Ureter (tissue), 1 donor: Measurements from ENCODE around the gene MT1B. TPM values are rescaled to one million over a fixed set of nuclear protein-coding genes. Genes with fewer than 3 reads are reported as not detected.
"Not testable (repeated sequence)": the region's sequence is repeated elsewhere in the genome, so short reads cannot be mapped to it uniquely, and the experiment has no call there.

Experiments
- DNase-seq: peaks from one replicate; pipeline ENCODE4 v3.0.0-alpha.2; 2020; ENCODE audit warnings: low spot score
- total RNA-seq: library from RNA; stranded (reverse); gene quantifications from one replicate; pipeline ENCODE4 v1.2.4, GENCODE V29; 2023
- donor health status: DM: yes; HTN: yes; CAD: no.

Gene MT1B
- total RNA-seq, 1 donor from 2014 or later: not detected

DNA sequence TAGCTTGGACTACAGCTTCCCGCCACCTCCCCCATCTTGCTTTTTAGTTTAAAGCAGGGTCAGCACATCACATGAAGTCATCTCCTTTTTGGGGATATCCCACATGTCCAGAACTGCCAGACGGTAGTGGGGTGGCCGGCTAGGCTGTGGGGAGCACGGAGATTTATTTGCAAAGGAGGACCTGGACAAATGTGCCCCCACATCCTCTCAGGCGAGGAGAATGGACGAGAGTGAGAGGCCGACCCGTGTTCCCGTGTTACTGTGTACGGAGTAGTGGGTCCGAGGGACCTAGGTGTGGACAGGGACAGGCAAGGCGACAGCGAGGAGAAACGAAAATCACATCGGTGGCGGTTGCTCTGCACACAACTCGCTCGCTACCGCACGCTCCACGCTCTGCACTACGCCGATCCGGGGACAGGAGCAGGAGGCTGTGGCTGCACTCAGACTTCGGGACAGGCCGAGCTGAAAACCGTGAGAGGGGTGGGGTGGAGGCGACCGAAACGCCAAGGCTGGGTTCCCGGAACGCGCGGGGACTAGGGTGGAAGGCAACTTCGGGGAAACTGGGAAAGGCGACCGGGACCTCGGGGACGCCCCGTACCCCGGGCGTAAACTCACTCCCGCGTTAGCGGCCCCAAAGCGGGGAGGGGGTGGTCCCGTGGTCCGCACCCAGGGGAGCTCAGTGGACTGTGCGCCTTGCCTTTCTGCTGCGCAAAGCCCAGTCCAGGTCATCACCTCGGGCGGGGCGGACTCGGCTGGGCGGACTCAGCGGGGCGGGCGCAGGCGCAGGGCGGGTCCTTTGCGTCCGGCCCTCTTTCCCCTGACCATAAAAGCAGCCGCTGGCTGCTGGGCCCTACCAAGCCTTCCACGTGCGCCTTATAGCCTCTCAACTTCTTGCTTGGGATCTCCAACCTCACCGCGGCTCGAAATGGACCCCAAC is 13.6 kb upstream of the MT1B start, which contains the start of gene MT1A:
TSS of gene MT1A (plus strand) at position 853 of the 937 bp plus-strand sequence. CDS start at position 926, 73 bp downstream.
- DNase-seq: peak; percentile 83

DNA sequence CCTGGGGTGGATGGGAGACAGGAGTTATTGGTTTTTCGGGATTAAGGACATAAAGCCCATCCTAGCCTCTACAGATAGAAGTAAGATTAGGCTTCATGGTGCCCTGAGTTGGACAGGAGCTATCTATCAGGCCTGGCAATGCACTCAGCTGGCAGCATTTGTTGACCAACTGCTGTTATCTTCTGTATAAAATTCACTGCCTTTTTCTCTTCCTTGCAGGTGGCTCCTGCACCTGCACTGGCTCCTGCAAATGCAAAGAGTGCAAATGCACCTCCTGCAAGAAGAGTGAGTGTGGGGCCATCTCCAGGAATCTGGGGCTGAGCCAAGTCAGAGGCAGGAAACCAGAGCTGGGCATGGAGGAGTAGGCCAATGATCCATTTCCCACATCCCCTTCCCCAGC is 12.6 kb upstream of the MT1B start:
- DNase-seq: no peak

DNA sequence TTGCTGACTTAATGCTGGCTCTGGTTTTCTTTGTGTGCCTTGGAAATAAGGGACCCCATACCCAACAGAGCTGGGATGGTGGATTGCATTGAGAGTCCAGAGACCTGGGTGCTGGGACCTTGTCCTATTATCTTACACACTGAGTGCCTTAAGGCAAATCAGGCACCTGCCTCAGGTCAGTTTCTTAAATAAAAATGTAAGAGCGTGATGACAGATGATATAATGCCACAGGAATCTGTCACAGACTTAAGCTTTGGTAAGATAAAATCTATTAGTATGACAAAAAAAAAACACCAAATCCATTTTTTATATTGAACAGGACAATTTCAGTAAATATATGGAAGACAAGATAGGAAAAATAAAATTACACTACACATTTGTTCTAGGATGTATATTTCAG is 11.6 kb upstream of the MT1B start:
- no peak for DNase-seq

DNA sequence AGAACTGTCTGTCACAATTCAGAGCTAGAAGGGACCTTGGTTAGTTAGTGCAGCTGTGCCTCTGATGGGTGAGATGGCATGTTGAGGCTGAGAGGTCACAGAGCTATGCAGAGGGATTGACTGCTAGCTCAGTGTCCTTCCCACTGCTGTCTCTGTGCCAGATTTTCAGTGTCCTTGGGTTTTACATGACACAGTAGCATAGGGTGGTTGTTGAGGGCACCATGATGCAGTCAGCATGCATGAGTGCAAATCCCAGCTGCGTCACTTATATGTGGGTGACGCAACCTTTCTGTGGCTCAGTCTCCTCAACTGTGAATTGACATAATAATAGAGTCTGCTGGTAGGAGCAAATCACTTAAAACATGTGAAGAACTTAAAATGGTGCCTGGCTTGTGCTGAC is 10.5 kb upstream of the MT1B start:
- DNase-seq: no peak

DNA sequence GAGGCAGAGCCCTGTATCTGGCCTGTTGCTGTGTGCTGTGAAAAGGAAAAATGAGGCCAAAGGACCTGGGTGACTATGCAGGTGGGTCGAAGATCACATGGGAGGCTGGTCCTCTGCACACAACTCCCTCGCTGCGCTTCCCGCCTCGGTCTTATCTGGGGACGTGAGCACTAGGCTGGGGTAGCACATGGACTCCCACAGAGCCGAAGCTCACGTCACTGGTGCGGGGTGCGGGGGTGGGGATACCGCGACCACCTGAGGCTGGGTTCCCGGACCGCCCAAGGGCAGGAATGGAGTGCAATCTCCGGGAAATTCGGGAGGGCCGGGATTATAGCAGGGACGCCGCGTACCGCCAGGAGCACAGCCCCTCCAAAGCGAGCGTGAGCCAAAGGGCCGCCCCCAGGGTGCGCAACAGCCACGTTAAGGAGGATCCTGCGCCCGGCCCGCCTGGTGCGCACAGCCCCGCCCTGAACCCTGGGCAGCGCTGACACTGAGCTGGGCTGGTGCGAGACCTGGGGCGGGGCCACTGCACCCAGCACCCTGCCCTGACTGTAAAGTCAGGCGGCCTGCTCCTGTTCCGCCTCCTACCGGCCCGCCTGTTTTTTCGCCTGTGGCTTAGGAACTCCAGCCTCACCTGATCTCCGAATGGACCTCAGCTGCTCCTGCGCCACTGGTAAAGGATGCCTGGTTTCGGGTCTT is 8.5 kb upstream of the MT1B start:
- DNase-seq: peak; percentile 80

DNA sequence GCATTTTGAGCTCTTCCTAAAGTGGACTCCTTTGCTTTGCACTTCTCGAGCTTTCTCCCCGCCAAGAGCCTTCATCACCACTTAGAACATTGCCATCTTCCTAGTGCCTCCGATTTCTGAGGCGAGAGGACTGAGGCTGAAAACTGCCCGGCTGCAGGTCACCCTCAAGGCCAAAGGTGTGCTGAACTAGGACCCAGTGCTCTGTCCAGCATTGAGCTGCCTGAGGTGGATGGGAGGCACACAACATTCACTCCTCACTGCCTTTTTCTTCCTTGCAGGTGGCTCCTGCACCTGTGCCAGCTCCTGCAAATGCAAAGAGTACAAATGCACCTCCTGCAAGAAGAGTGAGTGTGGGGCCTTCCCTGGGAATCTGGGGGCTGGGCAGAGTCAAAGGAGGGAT is 7.9 kb upstream of the MT1B start:
- DNase-seq: no peak

DNA sequence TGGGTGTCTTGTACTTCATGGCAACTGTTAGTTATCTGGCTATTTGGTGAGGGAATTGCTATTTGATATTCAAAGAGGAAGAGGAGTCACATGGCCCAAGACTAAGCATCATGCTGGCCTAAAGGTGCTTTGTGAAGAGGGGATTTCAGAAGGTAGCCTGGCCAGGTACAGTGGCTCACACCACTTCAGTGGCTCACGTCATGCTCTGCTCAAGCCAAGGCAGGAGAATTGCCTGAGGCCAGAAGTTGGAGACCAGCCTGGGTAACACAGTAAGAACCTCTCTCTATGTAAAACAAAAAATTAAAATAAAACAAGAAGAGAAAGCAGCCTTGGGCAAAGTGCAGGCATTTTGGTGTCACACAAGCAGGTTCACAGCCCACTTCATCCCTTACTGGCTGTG is 6.4 kb upstream of the MT1B start:
- no peak for DNase-seq

DNA sequence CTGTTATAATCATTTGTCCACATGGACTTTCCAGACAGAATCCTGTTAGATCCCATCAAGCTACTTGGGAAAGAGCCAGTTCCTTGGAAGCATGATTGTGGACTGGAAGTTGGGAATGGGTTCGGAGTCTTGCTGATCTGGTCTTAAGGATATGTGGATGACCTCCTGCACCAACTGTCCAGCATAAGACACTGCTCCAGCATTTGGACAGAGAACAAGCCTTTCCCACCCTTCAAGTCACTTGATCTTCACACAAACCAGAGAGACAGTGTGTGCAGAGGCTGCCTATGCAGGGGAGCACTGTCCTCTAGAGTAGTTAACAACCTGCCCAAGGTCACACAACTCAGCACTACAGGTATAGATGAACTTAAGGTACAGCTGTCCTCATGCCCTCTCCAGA is 5.8 kb upstream of the MT1B start:
- no peak for DNase-seq

DNA sequence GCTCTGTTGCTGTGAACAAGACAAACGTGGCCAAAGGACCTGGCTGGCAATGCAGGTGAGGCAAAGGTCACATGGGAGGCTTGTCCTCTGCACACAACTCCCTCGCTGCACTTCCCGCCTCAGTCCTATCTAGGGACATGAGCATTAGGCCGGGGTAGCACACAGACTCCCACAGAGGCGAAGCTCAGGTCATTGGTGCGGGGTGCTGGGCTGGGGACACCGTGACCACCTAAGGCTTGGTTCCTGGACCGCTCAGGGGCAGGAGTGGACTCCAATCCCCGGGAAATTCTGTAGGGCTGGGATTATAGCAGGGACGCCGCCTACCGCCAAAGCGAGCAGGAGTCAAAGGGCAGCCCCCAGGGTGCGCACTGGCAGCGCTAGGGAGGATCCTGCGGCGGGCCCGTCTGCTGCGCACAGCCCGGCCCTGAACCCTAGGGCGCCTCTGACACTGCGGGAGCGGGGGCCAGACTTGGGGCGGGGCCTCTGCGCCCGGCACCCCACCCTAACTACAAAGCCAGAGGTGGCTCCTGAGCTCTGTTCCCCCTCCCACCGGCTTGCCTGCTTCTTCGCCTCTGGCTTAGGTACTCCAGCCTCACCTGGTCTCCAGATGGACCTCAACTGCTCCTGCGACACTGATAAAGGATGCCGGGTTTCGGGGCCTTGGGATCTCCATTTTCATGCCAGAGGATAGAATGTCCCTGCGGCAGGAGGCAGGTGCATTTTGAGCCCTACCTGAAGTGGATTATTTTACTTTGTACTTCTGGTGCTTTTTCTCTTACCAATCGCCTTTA is 3.9 kb upstream of the MT1B start:
- no peak for DNase-seq

DNA sequence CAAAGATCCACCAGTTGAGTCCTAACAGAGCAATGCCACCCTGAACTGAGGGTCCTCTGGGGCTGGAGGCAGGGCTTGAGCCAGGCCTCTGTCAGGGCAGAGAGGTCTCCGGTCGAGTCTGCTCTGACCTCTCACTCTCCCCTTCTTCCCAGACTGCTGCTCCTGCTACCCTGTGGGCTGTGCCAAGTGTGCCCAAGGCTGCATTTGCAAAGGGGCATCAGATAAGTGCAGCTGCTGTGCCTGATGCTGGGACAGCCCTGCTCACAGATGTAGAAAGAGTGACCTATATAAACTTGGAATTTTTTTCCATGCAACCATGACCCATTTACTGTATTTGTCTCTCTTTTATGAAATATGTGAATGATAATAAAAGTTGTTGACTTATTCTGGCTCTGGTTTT is 2.4 kb upstream of the MT1B start:
- DNase-seq: no peak

DNA sequence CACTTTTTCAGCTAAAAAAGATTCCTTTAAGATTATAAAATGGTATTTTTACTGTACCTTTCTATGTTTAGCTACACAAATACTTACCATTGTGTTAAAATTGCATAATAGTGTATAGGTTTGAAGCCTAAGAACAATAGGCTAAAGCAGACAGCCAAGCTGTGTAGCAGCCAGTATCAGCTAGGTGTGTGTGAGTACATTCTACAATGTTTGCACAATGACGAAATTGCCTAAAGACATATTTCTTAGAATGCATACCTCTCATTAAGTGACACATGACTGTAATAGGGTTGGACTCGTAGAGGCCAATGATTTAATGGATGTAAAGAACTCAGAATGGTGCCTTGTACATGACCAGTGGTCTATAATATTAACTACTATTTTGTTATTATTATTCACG is 1.9 kb upstream of the MT1B start:
- no peak for DNase-seq

DNA sequence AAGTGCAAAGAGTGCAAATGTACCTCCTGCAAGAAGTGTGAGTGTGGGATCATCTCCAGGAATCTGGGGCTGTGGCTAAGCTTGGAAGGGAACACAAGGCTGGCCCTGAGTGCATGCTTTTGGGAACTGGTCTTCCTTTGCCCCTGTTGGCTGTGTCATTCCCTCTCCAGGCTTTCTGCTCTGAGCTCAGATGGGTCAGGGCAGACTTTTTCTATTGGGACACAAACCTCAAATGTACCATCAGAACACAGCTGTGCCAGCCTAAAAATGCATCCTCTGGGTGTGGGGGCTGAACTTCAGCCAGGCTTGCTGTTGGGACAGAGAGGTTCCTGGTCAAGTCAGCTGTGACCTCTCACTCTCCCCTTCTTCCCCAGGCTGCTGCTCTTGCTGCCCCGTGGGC is 914 bp downstream of the MT1B start:
- no peak for DNase-seq

DNA sequence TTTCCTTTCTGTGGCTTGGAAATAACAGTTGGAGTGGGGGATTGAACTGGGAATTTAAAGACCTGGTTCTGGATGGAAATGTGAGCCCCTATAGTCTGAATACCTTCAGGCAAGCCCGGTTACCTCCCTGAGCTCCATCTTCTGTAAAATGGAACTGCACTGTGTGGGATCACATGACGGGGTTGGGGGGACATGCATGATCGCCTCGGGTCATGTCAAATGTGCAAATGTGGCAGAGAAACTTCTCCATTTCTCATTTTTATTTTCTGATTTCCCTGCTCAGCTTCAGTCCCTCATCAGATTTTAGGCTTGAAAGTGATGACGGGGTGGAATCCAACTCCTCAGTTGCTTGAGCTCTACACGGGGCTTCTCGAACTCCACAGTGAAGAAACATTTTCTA is 1.5 kb downstream of the MT1B start:
- no peak for DNase-seq

DNA sequence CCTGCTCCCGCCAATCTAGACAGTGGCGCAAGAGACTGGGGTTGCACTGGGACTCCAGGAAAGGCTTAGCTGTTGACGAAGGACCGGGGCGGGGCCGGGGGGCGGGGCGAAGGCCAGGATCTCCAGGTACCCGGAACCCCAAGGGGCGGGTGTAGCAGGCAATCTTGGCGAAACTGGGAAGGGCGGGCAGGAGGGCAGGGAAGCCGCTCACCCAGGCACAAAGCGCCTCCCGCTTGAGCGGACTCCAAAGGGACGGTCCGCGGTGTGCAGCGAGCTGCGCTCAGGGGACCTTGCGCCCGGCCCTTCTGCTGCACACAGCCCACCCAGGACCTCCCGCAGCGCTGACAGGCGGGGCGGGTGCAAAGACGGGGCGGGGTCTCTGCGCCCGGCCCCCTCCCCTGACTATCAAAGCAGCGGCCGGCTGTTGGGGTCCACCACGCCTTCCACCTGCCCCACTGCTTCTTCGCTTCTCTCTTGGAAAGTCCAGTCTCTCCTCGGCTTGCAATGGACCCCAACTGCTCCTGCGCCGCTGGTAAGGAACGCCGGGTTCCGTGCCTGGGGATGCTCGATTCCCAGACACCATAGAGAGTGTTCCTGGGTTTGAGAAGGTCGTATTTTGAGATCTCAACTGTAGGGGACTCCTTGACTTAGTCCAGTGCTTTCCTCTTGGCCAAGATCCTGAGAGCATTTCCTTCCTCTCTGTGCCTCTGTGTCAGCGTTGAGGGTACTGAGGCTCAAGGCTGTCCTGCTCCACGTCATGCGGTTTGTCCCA is 6.1 kb downstream of the MT1B start, which contains the start of gene MT1F:
TSS of gene MT1F (plus strand) at position 405 of the 772 bp plus-strand sequence. CDS start at position 505, 100 bp downstream.
- peak; percentile 88 for DNase-seq

DNA sequence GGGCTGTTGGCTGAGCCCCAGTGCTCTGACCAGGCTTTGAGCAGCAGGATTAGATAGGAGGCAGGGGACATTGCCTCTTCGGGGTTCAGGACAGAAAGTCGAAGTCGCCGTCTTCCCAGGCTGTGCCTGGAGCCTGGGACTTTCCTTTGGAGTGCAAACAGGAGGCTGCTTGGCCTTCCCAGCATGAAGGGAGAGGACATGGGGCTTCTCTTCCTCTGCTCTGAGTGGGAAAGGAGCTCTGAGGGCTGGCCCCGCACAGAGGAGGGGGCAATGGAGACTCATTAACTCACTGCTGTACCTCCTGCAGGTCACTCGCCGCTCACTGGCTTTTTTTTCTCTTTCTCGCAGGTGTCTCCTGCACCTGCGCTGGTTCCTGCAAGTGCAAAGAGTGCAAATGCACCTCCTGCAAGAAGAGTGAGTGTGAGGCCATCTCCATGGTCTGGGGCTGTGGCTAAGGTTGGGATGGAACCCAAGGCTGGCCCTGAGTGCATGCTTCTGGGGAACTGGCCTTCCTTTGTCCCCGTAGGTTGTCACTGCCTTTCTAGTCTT is 6.7 kb downstream of the MT1B start:
- no peak for DNase-seq

DNA sequence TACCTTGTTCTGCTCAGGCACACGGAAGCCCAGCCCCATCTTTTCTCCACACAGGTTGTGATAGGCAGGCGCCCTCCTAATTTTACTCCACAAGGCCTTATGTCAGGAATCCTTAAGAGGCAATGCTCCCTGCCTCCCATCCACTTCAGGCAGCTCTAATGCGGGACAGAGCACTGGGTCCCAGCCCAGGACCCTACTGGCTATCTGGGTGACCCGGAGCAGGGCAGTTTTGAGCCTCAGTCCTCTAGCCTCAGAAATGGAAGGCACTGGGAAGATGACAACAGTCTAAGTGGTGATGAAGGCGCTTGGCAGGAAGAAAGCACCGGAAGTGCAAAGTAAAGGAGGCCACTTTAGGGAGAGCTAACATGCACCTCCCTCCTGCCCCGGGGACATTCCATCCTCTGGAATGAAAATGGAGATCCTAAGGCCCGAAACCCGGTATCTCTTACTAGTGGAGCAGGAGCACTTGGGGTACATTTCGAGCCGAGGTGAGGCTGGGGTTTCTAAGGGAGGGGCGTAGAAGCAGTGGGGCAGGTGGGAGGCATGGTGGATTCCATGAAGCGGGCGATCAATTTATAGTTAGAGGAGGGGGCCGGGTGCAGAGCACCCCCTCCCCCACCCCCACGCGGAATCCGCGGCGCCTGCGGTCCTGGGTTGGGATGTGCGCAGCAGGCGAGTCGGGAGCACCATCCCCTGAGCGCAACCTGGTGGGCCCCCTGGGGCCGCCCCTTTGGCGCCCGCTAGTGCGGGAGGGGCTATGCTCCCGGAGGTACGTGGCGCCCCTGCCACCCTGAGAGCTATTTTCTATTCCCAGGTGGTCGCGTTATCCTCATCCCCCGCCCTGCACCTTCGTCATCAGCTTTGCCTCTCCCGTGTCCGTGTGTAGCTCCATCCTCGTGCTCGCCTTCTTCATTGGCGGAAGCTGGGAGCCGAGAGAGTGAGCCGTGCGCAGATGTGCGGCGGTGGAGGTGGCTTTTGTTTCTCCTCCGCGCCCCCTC is 11.0 kb downstream of the MT1B start:
- no peak for DNase-seq

DNA sequence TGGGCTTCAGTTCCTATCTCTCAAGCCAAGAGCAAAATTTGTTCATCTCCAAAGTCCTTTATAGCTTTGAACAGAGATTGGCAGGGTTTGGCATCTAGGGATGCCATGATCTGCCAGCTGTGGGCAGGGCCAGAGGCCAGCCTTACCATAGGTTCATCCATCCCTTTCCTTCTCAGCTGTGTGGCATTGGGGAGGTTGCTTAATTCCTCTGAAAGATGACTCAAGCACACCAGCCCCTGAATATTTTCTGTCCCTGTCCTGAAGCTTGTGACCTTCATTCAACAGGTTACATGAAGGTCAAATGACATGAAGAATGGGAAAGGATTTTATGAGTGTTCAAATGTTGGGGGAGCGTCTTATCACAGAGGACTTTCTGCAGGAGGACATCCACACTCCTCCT is 12.8 kb downstream of the MT1B start:
- DNase-seq: no peak

DNA sequence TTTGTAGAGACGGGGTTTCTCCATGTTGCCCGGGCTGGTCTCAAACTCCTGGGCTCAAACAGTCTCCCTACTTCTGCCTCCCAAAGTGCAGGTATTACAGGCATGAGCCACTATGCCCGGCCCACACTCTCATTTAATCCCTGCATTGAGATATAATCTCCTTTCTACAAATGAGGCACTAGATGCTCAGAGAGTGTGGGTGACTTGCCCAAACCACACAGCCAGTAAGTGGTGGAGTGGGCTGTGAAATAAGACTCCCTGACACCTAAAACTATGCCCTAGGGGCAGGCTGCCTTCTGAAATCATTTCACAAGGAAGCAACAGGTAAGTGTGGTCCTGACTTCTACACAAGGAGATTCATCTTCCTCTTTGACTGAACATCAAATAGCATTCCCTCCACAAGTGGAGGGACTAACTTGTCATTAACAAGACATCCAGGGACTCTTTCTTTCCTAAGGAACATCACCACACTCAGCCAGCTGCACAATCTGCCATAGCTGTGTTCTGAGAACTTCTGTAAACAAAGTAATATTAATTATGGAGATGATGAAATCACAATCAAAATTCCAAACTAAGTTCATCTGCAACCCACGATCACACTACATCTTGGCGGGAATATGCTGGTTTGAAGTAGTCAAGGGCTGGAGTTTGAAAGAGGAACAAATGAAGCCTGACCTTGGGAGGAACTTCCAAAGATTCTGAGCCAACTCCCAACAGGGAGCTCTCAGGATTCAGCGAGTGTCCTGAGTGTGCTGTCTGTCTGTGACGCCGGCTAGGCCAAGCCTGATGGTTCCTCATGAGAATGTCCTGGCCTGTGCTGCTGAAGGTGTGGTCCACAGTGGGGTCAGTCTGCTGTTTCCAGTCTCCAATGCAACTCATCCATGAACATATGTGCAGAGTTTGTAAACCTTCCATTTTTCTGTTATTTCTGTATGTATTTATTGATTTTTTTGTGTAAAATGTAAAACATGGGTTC is 13.9 kb downstream of the MT1B start:
- not testable (repeated sequence) for DNase-seq
